Mammary epithelial cell (primary cell): ENCODE data around the gene COL27A1.

ENCODE experiments used
- EZH2 ChIP-seq: IDR thresholded peaks from 2 replicates; pipeline ENCODE4 v1.6.1; 2012; ENCODE audit warnings: low read length, inconsistent platforms, borderline replicate concordance
- TF ChIP-seq, protein P1 (sequence below), 2 donors: IDR thresholded peaks in 1 of 2; conservative IDR thresholded peaks in 1 of 2; 2 replicates each; pipeline ENCODE4 v1.5.1; 2011 to 2012; ENCODE audit warnings: inconsistent platforms in 2 of 2, low read length in 2 of 2, mild to moderate bottlenecking in 2 of 2, control low read depth in 1 of 2, low read depth in 1 of 2; ENCODE audit not compliant: insufficient read depth in 1 of 2; ENCODE audit errors: extremely low read depth in 1 of 2

DNA sequence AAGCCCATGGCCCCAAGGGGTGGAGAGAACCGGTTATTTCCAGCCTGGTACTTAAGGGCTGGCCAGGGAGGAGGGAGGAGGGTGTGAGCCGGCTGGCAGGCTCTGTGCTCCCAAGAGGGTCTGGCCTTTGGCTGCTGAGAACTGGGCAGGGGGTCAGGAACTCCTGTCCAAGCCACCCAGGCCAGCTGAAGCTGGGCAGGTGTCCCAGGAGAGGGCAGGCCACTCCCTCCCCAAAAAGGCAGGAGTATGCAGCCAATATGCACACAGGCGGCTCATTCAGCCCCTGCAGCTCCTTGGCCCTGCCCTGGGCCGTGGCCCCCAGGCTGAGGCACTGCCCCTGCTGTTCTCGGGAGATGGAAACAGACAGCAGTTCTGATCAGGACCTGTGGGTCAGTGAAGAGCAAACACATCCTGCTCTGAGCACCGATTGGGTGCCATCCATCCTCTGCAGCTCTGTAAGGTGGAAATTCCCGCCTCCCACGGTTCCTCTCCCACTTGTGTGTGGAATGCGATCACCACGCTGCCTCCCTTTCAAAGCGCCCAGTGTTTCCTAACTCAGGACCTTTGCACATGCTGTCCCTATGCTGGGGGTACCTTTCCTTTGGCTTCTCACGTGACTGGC lies 39.1 kb upstream of the COL27A1 start:
- TF ChIP-seq, protein P1, sequence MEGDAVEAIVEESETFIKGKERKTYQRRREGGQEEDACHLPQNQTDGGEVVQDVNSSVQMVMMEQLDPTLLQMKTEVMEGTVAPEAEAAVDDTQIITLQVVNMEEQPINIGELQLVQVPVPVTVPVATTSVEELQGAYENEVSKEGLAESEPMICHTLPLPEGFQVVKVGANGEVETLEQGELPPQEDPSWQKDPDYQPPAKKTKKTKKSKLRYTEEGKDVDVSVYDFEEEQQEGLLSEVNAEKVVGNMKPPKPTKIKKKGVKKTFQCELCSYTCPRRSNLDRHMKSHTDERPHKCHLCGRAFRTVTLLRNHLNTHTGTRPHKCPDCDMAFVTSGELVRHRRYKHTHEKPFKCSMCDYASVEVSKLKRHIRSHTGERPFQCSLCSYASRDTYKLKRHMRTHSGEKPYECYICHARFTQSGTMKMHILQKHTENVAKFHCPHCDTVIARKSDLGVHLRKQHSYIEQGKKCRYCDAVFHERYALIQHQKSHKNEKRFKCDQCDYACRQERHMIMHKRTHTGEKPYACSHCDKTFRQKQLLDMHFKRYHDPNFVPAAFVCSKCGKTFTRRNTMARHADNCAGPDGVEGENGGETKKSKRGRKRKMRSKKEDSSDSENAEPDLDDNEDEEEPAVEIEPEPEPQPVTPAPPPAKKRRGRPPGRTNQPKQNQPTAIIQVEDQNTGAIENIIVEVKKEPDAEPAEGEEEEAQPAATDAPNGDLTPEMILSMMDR (conservative IDR thresholded peaks at IDR 0.05 in 1 of 2, IDR thresholded peaks at IDR 0.05 in 1 of 2; ENCODE audit: extremely low read depth in 1 of 2, insufficient read depth in 1 of 2, low read depth in 1 of 2, low read length in 2 of 2) = no peak
- no peak for TF ChIP-seq EZH2
